ENCODE data around the gene POLRMT. TPM values are rescaled to one million over a fixed set of nuclear protein-coding genes. Genes with fewer than 3 reads are reported as not detected.

POLRMT gene
- total and polyA plus RNA-seq, 2 experiments from 2014 or later: 98.0 to 148 TPM

DNA sequence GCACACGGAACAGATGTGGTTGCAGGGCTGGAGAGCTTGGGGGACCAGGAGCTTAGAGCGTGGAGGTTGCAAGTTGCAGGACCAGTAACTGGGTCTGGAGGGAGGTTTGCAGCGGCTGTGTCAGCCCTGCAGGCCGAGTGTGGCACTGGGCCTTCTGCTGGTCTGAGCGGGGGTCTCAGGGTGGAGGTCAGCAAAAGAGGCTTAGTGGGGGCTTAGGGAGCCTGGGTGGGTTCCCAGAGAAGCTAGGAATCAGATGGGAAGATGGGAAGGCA lies 49.4 kb downstream of the POLRMT start:
- H4K20me1 ChIP-seq (replicated peaks; ENCODE audit: insufficient read depth): peaks cover 15% of the 10 kb centered on the region; the same call in 1 of the 2 replicates
- H3K27ac ChIP-seq (ENCODE audit: low read depth): no peak overlapping the region
- no peaks in the 10 kb centered on the region; the same call in 1 of the 2 replicates for H3K36me3 ChIP-seq (ENCODE audit: insufficient read depth)
- peaks cover 14% of the 10 kb centered on the region for H3K79me2 ChIP-seq (replicated peaks; ENCODE audit: insufficient read depth)
- peaks cover 5% of the 10 kb centered on the region; the same call in 1 of the 2 replicates for H3K4me1 ChIP-seq (ENCODE audit: insufficient read depth)
- peak overlapping the region; percentile 80; the same call in 1 of the 2 replicates for H3K27ac Mint-ChIP-seq
- peaks cover 17% of the 10 kb centered on the region for H3K36me3 Mint-ChIP-seq (ENCODE audit: low read depth)
- peaks cover 30% of the 10 kb centered on the region for H3K27me3 Mint-ChIP-seq (ENCODE audit: insufficient read depth, low read depth, poor library complexity)
- H3K4me1 Mint-ChIP-seq: peaks cover 5% of the 10 kb centered on the region; the same call in 2 of the 3 replicates
- no peaks in the 10 kb centered on the region for H3K9me3 Mint-ChIP-seq
- no peak for TF ChIP-seq EZH2 (IDR thresholded peaks at IDR 0.05; ENCODE audit: low read depth, unreplicated experiment)
- ATAC-seq (peak; percentile 3; the same call in 2 of the 3 replicates), DNase-seq (ENCODE audit: low spot score) (peak; percentile 42)
- no peak overlapping the region for H3K4me2 ChIP-seq
- no peaks in the 10 kb centered on the region for H3K9me2 ChIP-seq (ENCODE audit: insufficient read depth)
- H3K4me3 Mint-ChIP-seq: peak overlapping the region; percentile 18; the same call in 1 of the 3 replicates
- no peak overlapping the region for H2AFZ ChIP-seq
- peaks cover 7% of the 10 kb centered on the region for H3K27me3 ChIP-seq (ENCODE audit: insufficient read depth)
- no peak overlapping the region for H3K4me3 ChIP-seq
- H3F3A ChIP-seq (replicated peaks; ENCODE audit: low read depth): peaks cover 19% of the 10 kb centered on the region

- Histone ChIP-seq H3K4me3 (no peak overlapping the region), H3K27ac (ENCODE audit: low read depth) (no peak overlapping the region), H2AFZ (no peak overlapping the region), H3K79me2 (replicated peaks; ENCODE audit: insufficient read depth) (peaks cover 19% of the 10 kb centered on the region), H4K20me1 (replicated peaks; ENCODE audit: insufficient read depth) (peaks cover 21% of the 10 kb centered on the region; the same call in 1 of the 2 replicates), H3K4me1 (ENCODE audit: insufficient read depth) (peaks cover 2% of the 10 kb centered on the region; the same call in 1 of the 2 replicates), H3K4me2 (no peak overlapping the region), H3K27me3 (ENCODE audit: insufficient read depth) (peaks cover 2% of the 10 kb centered on the region), H3K9me2 (ENCODE audit: insufficient read depth) (no peaks in the 10 kb centered on the region), H3F3A (replicated peaks; ENCODE audit: low read depth) (peaks cover 20% of the 10 kb centered on the region), H3K36me3 (ENCODE audit: insufficient read depth) (no peaks in the 10 kb centered on the region; the same call in 1 of the 2 replicates)
- no peak for DNase-seq (ENCODE audit: low spot score)
- no peak overlapping the region for H3K4me3 Mint-ChIP-seq
- TF ChIP-seq CREB1 (CRISPR knock-in tag; IDR thresholded peaks at IDR 0.05; ENCODE audit: low read depth) (no peak), EZH2 (IDR thresholded peaks at IDR 0.05; ENCODE audit: low read depth, unreplicated experiment) (no peak), ZNF331 (CRISPR knock-in tag; IDR thresholded peaks at IDR 0.05; ENCODE audit: low read depth) (no peak), ZNF114 (CRISPR knock-in tag; IDR thresholded peaks at IDR 0.05) (no peak)
- TF ChIP-seq, protein P1, sequence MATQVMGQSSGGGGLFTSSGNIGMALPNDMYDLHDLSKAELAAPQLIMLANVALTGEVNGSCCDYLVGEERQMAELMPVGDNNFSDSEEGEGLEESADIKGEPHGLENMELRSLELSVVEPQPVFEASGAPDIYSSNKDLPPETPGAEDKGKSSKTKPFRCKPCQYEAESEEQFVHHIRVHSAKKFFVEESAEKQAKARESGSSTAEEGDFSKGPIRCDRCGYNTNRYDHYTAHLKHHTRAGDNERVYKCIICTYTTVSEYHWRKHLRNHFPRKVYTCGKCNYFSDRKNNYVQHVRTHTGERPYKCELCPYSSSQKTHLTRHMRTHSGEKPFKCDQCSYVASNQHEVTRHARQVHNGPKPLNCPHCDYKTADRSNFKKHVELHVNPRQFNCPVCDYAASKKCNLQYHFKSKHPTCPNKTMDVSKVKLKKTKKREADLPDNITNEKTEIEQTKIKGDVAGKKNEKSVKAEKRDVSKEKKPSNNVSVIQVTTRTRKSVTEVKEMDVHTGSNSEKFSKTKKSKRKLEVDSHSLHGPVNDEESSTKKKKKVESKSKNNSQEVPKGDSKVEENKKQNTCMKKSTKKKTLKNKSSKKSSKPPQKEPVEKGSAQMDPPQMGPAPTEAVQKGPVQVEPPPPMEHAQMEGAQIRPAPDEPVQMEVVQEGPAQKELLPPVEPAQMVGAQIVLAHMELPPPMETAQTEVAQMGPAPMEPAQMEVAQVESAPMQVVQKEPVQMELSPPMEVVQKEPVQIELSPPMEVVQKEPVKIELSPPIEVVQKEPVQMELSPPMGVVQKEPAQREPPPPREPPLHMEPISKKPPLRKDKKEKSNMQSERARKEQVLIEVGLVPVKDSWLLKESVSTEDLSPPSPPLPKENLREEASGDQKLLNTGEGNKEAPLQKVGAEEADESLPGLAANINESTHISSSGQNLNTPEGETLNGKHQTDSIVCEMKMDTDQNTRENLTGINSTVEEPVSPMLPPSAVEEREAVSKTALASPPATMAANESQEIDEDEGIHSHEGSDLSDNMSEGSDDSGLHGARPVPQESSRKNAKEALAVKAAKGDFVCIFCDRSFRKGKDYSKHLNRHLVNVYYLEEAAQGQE (IDR thresholded peaks at IDR 0.05; ENCODE audit: unreplicated experiment): no peak
- H3K27ac Mint-ChIP-seq: no peak overlapping the region; the same call in 1 of the 2 replicates
- ATAC-seq: no peak
- peaks cover 18% of the 10 kb centered on the region for H3K36me3 Mint-ChIP-seq (ENCODE audit: low read depth)
- H3K4me1 Mint-ChIP-seq: peaks cover 5% of the 10 kb centered on the region; the same call in 2 of the 3 replicates
- peaks cover 25% of the 10 kb centered on the region for H3K27me3 Mint-ChIP-seq (ENCODE audit: insufficient read depth, low read depth, poor library complexity)
- H3K9me3 Mint-ChIP-seq: no peaks in the 10 kb centered on the region
Measured at GRCh38 chr19:583198-583967, 50.0 kb downstream of the POLRMT start.
